HG03175 (cell line): ENCODE measurements around the gene AURKB.
"Not testable (repeated sequence)": the region's sequence is repeated elsewhere in the genome, so short reads cannot be mapped to it uniquely, and the experiment has no call there.

Experiments used
- ATAC-seq: cut with Tn5 transposase; IDR thresholded peaks from one replicate; pipeline ENCODE4 v1.9.1; 2021; ENCODE audit warnings: mild to moderate bottlenecking, moderate library complexity; ENCODE audit not compliant: unreplicated experiment

The AURKB gene

DNA sequence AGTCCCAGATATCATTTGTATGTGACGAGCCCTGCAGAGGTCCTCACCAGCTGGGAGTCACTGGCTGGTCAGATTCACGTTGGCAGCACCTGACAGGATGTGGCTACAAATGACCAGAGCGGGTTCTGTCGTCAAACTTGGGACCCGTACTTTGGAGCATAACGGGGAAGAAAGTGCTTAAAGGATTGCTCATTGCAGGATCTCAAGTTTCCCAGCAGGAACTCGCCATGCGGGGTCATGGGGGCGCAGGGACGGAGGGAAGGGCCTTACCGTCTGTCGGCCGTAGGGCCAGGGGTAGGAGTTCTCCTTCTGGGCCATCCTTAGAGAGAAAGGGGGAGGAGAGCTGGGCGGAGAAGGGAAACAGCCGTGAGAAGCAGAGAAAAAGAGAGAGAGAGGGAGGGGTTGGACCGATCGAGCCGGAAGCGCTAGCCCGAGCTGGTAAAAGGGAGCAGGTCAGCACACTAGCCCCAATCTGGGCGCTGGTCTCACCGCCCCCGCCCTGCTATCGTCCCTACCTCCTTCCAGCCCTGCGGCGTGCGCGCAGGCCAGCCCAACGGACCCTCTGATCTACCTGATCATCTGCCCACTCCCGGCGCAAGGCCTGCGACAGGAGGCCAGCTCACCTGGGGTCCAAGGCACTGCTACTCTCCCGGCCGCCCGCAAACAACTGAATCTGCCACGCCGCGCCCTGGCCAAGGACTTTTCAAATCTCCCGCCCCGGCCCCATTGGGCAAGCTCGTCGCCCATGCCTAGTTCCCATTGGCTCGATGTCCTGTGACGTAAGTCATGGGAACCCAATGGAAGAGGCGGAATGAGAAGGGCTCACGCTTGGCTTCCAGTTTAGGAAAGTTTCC is at the start of gene AURKB:
TSS of gene AURKB (minus strand) at position 669 of the 854 bp plus-strand sequence. CDS start at position 318, 351 bp downstream.
- peak; percentile 80 for ATAC-seq

DNA sequence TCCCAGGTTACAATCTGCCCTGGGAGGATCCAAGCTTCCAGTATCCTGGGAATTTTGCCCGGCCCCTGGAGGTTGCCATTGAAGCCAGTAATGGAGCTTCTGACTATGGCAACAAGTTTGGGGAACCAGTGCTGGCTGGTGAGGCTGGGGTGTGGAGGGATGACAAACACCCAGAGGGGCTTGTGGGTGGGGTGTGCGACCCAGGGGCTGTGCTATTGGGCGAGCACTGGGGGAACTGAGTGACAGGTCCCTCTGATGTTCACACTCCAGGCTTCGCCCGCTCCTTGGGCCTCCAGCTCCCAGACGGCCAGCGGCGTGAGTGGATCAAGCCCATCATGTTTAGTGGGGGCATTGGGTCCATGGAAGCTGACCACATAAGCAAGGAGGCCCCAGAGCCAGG is 47.4 kb upstream of the AURKB start:
- ATAC-seq = no peak

DNA sequence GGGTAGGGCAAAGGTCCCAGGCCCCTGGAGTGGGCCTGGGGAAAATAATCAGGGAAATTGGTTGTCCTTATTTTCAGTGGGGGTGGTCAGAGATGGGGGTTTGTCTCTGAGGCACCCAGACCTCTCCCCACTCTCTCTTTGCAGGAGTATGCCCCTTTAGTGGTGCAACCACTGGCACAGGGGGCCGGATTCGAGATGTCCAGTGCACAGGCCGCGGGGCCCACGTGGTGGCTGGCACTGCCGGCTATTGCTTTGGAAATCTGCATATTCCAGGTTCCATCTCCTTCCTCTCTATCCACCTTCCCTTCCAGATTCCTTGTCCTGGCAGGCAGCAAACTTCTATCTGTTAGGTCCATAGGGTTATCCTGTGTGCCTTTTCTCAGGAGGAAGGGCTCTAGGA is 46.3 kb upstream of the AURKB start:
- ATAC-seq = no peak

DNA sequence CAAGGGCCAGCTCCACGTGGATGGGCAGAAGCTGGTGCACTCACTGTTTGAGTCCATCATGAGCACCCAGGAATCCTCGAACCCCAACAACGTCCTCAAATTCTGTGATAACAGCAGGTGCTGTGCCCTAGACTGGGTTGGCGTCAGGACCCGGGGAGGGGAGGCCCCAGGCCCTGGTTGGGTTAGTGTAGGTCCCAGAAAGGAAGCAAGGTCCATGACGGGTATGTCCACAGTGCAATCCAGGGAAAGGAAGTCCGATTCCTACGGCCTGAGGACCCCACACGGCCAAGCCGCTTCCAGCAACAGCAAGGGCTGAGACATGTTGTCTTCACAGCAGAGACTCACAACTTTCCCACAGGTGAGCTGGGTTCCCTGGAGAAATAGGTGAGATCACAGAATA is 45.9 kb upstream of the AURKB start:
- ATAC-seq = no peak

DNA sequence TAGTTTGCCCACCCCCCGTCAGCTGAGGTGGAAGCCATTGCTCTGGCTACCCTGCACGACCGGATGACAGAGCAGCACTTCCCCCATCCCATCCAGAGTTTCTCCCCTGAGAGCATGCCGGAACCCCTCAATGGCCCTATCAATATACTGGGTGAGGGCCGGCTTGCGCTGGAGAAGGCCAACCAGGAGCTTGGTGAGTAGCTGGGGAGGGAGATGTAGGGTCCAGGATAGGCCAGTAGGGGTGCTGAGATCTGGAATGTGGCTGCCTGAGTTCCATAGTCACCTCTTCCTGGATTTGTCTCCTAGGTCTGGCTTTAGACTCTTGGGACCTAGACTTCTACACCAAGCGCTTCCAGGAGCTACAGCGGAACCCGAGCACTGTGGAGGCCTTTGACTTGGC is 45.1 kb upstream of the AURKB start:
- ATAC-seq = no peak

DNA sequence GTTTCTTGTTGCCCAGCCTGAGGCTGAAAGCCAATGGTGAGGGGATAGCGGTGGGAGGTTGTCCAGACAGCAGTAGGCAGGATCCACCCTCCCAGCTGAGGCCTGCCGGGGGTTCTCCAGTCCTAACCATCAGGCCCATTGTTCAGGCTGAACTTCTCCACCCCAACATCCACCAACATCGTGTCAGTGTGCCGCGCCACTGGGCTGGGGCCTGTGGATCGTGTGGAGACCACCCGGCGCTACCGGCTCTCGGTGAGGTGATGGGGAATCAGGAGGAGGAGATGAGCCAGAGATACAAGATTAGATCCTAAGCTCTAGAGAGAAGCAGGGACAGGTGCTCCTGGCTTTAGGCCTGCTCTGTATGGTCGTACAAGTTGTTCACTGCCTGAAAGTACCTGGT is 44.5 kb upstream of the AURKB start:
- no peak for ATAC-seq

DNA sequence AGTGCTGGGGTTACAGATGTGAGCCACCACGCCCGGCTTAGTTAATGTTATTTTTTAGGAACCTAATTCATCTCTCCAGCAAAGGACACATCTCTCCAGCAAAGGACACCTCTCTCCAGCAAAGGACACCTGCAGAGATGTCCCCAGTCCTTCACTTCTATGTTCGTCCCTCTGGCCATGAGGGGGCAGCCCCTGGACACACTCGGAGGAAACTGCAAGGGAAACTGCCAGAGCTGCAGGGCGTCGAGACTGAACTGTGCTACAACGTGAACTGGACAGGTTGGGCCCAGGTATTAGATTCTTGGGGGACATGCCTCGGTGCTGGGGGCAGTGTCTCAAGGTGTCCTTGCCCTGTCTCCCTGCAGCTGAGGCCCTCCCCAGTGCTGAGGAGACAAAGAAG is 43.4 kb upstream of the AURKB start:
- no peak for ATAC-seq

DNA sequence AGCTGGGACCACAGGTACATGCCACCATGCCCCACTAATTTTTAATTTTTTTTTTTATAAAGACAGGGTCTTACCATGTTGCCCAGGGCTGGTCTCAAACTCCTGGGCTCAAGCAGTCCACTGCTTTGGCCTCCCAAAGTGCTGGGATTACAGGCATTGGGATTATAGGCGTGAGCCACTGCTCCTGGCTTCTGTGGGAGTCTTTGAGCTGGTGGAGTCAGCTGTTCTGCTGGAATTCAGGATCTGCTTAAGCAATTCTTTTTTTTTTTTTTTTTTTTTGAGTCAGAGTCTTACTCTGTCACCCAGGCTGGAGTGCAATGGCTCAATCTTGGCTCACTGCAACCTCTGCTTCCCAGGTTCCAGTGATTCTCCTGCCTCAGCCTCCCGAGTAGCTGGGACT is 41.0 kb upstream of the AURKB start:
- not testable (repeated sequence) for ATAC-seq

DNA sequence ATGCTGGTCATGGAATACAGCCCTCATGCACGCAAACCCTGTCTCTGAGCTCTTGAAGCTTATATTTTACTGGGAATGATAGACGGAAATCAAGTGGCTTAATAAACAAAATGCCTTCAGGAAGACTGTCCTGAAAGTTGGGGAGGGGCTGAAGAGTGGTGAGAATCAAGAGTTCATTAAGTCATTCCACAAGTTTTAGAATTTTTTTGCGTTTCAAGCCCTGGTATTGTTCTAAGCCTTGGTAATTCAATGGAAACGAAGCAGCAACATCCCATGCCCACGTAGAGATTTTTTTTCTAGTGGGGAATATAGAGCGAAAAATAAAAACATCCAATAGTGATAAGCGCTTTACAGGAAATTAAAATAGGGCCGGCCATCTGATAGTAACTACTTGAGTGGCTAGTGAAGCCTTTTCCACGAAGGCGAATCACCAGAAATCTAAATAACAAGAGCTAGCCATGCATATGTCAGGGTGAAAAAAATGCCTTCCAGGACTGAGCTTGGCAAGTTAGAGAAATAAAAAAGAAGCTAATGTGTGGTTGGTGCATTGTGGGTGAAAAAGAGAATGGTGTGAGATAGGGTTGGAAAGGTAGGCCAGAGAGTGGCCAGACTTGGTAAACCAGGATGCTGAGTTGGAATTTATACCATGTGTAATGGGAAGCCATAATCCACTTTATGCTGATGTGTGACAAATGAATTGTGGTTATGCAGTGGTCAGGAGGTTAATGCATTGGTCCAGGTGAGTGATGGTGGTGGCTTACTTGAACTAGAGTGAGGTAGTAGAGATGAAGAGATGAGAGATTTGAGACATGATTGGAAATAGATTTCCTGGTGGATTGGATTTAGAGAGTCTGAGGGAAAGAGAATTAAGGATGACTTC is 39.5 kb upstream of the AURKB start:
- ATAC-seq = no peak

DNA sequence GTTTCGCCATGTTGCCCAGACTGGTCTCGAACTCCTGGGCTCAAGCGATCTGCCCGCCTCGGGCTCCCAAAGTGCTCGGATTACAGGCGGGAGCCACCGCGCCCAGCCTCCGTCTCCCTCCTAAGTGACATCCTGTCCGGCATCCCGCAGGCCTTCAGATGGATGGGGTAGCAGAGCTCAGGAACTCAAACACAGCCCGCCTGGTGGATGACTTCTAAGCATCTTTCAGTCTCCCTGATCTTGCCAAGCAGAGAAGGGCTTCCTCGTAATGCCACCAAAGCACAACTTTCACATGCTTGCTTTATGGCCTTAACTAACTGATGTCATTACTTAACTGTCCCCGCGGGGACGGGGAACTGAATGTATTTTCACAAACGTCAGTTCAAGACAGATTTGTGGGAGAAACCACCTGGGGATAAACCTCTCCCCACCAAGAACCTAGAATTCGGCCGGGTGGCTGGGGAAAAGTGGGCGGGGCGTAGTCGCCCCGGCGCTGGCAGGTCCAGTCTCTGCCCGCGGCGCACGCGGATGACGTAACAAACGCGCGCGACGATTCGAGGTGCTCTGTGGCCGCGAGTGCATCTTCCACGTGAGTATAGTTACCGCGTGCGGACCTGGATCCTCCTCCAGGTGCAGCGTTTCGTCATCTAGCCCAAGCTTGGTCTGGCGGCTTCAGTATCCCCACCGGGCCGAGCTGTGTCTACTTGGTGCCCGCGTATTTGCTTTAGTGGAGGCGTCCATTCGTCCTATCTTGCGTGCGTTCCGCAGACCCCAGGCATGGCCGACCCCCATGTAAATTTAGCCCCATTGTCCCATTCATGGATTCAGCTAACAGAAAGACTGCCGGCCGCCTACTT is 38.6 kb upstream of the AURKB start, which contains the start of gene PFAS:
TSS of gene PFAS (plus strand) at position 539 of the 857 bp plus-strand sequence. CDS start 4,649 bp downstream, outside the sequence.
- ATAC-seq = peak; percentile 55

DNA sequence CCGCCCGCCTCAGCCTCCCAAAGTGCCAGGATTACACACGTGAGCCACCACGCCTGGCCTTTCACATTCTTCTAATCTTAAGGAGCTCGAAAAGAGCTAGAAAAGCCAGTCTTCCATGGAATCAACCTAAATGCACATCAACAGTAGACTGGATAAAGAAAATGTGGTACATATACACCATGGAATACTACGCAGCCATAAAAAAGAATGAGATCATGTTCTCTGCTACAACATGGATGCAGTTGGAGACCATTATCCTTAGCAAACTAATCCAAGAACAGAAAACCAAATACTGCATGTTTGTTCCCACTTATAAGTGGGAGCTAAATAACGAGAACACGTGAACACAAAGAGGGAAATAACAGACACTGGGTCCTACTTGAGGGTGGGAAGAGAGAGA is 34.4 kb upstream of the AURKB start:
- ATAC-seq = no peak

DNA sequence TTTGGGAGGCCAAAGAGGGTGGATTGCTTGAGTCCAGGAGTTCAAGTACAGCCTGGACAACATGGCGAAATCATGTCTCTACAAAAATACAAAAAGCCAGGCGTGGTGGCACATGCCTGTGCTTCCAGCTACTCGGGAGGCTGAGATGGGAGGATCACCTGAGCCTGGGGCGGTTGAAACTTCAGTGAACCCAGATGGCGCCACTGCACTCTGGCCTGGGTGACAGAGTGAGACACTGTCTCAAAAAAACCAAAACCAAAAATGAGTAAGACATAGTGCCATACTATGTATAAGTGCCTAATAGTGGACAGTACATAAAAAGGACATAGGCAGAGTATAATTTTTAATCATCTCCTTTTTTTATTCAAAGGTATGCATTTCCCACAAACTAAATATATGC is 33.5 kb upstream of the AURKB start:
- no peak for ATAC-seq

DNA sequence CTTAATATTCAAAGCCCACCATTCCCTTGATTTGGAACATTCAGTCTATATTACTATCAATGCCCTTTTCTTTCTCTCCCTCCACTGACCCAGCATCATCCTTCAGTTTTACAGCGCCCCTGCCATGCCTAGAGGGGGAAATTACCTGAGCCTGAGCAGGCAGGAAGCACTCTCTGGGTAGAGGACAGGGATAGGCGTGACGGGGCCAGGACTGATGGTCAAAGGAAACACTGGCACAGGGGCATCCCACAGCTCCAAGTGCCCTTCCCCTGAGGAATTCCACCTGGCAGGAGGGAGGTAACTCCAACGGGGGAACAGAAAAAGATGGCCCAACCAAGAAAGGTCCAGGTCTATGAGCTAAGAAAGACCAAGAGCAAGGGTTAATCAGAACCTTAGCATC is 27.5 kb upstream of the AURKB start:
- ATAC-seq = no peak

DNA sequence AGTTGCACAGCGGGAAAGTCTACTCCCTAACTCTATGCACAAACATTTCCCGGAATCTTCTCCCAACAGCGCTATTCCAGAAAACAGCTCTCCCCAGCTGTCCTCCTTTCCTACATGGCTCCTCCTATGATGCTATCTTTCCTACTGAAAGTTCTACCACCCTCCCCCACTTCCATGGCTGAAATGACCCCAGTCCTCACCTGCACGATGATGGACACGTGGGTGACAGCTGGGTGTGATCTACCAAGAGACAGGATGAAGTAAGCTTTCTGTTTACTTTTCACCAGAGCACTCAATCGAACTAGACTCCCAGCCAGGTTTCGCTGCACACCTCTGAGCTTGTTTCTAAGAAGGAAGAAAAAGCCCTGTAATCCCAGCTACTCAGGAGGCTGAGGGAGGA is 26.8 kb upstream of the AURKB start:
- ATAC-seq = no peak

DNA sequence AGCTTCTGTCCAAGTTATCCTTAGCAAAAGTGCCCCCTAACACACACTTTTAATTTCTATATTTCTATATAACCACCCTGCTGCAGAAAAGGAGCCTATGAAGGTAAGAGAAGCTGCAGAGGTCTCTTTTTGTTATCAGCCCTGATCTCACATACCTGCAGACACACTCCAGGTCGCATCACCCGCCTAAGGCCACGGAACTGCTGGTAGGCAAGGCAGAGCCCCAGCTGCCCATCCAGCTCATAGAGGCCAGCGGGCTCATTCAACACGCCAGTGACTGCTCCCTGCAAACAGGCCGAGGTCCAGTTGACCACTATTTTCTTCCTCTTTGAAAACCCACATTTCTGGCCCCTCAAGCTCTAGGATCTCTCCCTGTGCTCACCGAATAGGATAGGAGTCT is 25.3 kb upstream of the AURKB start:
- no peak for ATAC-seq

DNA sequence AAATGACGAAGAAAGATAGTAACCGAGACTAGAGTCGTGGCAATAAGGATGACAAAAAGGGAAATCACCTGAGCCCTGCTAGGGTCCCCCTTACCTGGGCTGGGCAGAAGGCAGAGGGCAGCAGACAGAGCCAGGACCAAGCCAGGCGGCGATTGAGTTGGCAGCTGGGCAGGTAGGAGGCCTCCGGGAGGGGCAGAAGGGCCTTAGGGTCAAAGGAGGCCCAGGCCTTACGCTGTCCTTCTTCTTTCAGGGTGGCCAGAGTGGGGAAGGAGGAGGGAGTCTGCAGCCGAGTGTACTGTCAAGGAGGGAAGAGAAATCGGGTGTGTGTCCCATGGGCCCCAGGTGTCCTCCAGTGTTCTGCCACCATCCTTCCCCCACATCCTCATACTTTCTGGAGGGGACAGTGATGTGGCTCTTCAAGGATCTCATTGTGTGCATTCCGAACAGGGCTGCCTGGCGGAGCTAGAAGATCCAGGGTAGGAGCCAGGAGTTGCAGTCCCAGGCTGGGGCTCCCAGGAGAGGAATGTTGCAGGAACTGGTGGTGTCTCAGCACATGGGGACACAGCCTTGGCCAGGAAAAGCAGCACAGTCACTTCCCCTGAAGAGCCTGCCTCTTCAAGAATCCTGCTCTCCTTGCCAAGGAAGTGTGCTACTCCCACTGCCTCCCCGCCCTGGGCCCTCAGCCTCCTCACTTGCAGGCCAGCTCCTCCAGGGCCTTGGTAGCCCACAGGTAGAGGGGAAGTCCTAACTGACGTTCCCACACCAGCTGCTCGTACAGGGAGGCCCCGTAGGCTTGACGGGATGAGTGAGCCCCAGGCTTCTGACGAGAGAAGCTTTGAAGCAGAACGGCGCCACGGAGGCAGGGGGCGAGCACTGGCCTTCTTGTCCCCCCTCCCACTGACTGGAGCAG is 24.2 kb upstream of the AURKB start:
- ATAC-seq = no peak

DNA sequence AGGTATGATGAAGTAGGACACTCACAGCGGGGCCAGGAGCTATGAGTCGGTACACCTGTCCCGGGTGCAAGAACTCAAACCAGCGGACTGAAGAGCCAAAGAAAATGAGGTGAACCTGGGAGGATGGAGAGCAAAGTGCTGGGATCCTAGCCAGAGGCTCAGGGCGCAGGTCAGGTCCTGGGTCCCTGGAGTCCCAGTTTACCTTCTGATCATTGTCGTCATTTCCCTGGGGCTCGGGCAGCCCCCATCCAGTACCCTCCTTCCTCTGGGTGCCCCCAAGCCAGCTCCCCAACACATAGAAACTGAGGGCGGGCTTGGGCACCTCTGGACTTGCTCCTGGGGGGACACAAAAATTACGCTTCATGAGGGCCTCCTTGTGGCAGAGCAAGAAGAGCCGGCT is 21.3 kb upstream of the AURKB start:
- ATAC-seq = no peak

DNA sequence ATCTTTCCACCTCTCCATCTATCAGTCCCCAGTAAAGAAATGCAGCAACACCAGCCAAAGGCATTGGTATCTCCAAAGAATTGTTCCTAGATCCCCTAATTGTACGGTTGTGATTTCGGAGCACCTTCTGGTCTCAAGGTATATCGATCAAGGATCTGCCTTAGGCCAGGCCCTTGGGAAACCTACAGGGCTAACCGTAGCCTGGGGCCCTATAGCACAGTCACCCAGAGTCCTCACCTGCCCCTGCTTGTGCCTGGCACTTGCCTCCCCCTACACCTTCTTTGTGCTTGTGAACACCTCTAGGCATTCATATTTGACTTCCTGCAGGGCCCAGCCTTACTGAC is 16.8 kb upstream of the AURKB start:
- no peak for ATAC-seq

DNA sequence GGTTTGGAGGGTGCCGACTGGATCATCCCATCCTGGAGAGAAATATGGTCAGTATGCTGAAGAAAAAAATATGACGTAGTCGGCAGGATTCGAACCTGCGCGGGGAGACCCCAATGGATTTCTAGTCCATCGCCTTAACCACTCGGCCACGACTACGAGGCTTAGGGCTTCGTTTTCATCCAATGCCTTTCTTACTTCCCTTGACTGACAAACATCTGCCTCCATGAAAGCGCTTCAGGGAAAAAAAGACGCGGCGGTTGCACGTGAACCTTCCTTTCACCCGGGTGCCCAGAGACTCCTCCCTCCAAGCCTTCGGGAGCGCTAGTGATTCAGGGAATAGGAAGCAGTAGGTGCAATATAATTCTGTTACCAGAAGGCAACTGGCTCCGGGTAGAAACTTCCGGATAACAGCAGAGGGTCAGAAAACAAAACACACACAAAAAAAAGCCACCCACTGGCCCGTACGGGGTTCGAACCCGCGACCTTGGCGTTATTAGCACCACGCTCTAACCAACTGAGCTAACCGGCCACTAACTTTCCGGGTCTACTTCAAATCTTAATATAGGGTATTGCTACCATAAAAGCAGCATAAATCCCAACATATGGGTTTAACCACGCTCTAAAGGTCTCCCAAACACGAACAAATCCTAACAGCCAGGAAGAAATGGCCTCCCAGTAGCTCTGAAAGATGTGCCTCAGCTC is 16.3 kb upstream of the AURKB start:
- ATAC-seq = no peak
